Stomach smooth muscle (tissue), 2 donors: ENCODE data around the gene ZMYND10.
A peak's percentile ranks its signal among the peaks of the same experiment; 100 is the strongest.

Experiments
- H3K27ac ChIP-seq: one replicate; pipeline ENCODE4 v1.7.0; 2013; ENCODE audit warnings: mild to moderate bottlenecking, low read length, inconsistent platforms
- H3K27me3 ChIP-seq, 2 donors: one replicate each; pipeline ENCODE4 v1.7.0; 2013; ENCODE audit warnings: low read length in 2 of 2; ENCODE audit not compliant: insufficient read depth in 2 of 2, control insufficient read depth in 1 of 2
- H3K36me3 ChIP-seq, 2 donors: one replicate each; pipeline ENCODE4 v1.7.0; 2013; ENCODE audit warnings: low read length in 2 of 2; ENCODE audit not compliant: control insufficient read depth in 2 of 2, insufficient read depth in 2 of 2
- H3K4me1 ChIP-seq: one replicate; pipeline ENCODE4 v1.7.0; 2013; ENCODE audit warnings: low read length; ENCODE audit not compliant: control insufficient read depth, insufficient read depth
- H3K4me3 ChIP-seq, 2 donors: one replicate each; pipeline ENCODE4 v1.7.0; 2013; ENCODE audit warnings: low read length in 2 of 2
- H3K9ac ChIP-seq, 2 donors: one replicate each; pipeline ENCODE4 v1.7.0; 2013; ENCODE audit warnings: low read length in 2 of 2, mild to moderate bottlenecking in 1 of 2
- H3K9me3 ChIP-seq, 2 donors: one replicate each; pipeline ENCODE4 v1.7.0; 2013; ENCODE audit warnings: low read length in 2 of 2; ENCODE audit not compliant: control insufficient read depth in 2 of 2
- donor health status: healthy.
- donor health status: Pancreatic carcinoma.

Gene ZMYND10

DNA sequence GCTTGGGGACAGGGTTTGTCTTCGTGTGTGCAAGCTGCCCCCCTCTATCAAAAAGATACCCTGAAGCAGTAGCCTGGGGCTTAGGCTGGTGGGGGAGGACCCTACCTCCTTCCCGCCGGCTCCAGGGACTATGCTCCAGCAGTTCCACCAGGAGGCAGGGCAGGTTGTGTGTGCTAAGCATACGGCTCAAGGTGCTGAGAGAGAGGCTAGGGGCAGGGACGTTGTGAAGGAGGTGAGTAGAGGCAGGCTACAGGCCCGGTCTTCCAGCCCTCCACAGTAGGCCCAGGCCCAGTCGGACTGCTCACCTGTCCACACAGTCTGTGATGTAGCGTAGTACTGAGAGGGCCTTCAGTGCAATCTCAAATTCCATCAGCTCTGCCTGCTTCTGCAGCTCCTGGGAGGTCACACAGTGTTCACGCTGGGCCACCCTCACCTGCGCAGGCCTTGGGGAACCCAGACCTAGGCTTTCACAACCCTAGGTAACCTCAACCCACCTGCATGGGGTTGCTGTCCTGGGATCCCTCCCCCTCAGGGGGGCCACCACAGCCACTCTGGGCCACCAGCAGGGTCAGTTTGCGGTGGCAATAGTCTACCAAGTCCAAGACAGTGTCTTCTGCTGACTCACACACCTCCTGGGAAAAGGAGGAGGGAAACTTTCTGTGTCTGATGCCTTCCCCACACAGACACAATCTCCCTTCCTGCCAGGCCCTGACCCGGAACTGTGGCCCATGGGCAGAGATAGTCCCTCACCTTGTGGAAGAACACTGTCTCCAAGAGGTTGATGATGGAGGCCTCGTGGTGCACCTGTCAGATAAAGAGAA, 2.5 kb downstream of the ZMYND10 start:
- H3K4me1 ChIP-seq: peaks cover 37% of the 10 kb centered on the region
- H3K36me3 ChIP-seq: peaks cover 0 to 7% of the 10 kb centered on the region in 2 donors
- H3K27ac ChIP-seq: no peak overlapping the region
- H3K9ac ChIP-seq: no peak overlapping the region
- no peaks in the 10 kb centered on the region for H3K9me3 ChIP-seq
- H3K27me3 ChIP-seq: peaks cover 3 to 4% of the 10 kb centered on the region in 2 donors
- H3K4me3 ChIP-seq: no peak overlapping the region

- Histone ChIP-seq H3K4me3 (no peak overlapping the region), H3K27ac (no peak overlapping the region), H3K27me3 (peaks cover 3 to 4% of the 10 kb centered on the region in 2 donors), H3K36me3 (no peaks in the 10 kb centered on the region), H3K9me3 (no peaks in the 10 kb centered on the region), H3K4me1 (peaks cover 40% of the 10 kb centered on the region), H3K9ac (no peak overlapping the region)
Observed at GRCh38 chr3:50341996-50342650, 3.4 kb downstream of the ZMYND10 start.

DNA sequence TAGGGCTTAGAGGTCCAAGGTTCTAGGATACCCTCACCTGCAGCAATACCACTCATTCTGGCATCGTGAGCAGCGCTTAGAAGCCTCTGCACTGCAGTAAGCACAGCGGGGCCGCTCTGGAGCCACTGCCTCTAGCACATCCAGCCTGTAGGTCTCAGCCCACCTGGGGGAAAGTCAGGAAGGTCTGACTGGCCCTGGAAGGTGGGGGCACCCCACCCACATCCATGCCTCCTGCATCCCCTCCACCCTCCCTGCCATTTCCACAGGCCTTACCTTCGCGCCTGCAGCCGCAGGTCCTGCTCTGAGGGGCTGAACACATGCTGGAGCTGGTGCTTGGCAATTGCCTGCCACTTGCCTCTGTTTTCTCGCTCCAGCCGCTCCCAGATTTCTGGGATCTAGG, 4.0 kb downstream of the ZMYND10 start:
- peaks cover 3 to 4% of the 10 kb centered on the region in 2 donors for H3K27me3 ChIP-seq
- no peak overlapping the region for H3K27ac ChIP-seq
- H3K9me3 ChIP-seq: no peaks in the 10 kb centered on the region
- H3K4me3 ChIP-seq: peak overlapping the region; percentile 67 to 73
- peak overlapping the region in 1 of 2 donors; percentile 50 for H3K9ac ChIP-seq
- peaks cover 44% of the 10 kb centered on the region for H3K4me1 ChIP-seq
- H3K36me3 ChIP-seq: no peaks in the 10 kb centered on the region

- Histone ChIP-seq H3K4me1 (peaks cover 51% of the 10 kb centered on the region), H3K27me3 (peaks cover 3 to 4% of the 10 kb centered on the region in 2 donors), H3K36me3 (no peaks in the 10 kb centered on the region), H3K9me3 (no peaks in the 10 kb centered on the region), H3K27ac (peak within 1 kb of the TSS; percentile 31), H3K4me3 (peak within 1 kb of the TSS; percentile 67 to 73), H3K9ac (peak within 1 kb of the TSS; percentile 50 to 55)
Observed at GRCh38 chr3:50340448-50341329, 4.8 kb downstream of the ZMYND10 start, which contains the start of gene RASSF1. RASSF1 (minus strand) TSS chr3:50340836; CDS start chr3:50340805, 31 bp downstream.

- H3K4me3 ChIP-seq: peak overlapping the region; percentile 67 to 73
- H3K27me3 ChIP-seq: peaks cover 0 to 3% of the 10 kb centered on the region in 2 donors
- H3K36me3 ChIP-seq: no peaks in the 10 kb centered on the region
- H3K9ac ChIP-seq: peak overlapping the region; percentile 50 to 55
- peak overlapping the region; percentile 31 for H3K27ac ChIP-seq
- no peaks in the 10 kb centered on the region for H3K9me3 ChIP-seq
- H3K4me1 ChIP-seq: peaks cover 50% of the 10 kb centered on the region
Observed at GRCh38 chr3:50340147-50340447, 5.4 kb downstream of the ZMYND10 start.

- H3K36me3 ChIP-seq: no peaks in the 10 kb centered on the region
- no peaks in the 10 kb centered on the region for H3K27me3 ChIP-seq
- peaks cover 49% of the 10 kb centered on the region for H3K4me1 ChIP-seq
- H3K27ac ChIP-seq: peak overlapping the region; percentile 31
- H3K4me3 ChIP-seq: peak overlapping the region; percentile 67 to 73
- peak overlapping the region; percentile 50 to 55 for H3K9ac ChIP-seq
- no peaks in the 10 kb centered on the region for H3K9me3 ChIP-seq
Observed at GRCh38 chr3:50339485-50340146, 5.9 kb downstream of the ZMYND10 start.

GRCh38 chr3:50338965-50339364, 6.6 kb downstream of the ZMYND10 start:
- Histone ChIP-seq H3K9ac (peak overlapping the region in 1 of 2 donors; percentile 21), H3K36me3 (peaks cover 0 to 5% of the 10 kb centered on the region in 2 donors), H3K27me3 (no peaks in the 10 kb centered on the region), H3K4me1 (peaks cover 56% of the 10 kb centered on the region), H3K27ac (peak overlapping the region; percentile 89), H3K4me3 (peak overlapping the region in 1 of 2 donors; percentile 44), H3K9me3 (no peaks in the 10 kb centered on the region)

DNA sequence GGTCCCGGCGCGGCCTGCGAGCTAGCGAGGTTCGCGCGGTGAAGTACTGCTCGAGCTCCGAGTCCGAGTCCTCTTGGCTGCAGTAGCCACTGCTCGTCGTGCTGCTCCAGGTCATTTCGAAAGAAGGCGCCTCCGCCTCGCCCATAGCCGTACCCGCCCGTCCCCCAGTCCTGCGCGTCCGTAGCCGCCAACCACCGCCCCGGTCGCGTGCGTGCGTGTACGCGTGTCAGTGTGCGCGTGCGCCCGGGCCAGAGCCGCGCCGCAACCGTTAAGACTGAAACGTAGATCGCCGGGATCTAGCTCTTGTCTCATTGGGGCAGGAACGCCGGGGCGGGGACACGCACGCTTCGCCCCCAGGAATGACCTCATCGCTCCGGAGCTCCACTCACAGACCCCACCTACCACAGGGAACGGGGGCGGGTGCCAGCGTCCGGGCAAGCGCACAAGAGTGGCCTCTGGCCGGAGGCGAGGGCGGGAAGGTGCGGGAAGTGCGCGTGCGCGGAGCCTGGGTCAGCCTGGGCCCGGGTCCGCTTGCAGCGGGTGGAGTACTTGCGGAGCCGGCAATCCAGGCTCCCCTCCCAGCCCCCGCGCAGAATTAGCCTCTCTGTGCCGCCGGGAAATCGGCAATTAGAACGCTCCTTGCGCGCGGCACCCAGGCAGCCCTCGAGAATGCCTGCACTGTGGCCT, 8.2 kb downstream of the ZMYND10 start:
- H3K4me1 ChIP-seq: peaks cover 59% of the 10 kb centered on the region
- H3K4me3 ChIP-seq: peak overlapping the region; percentile 89
- H3K9ac ChIP-seq: peak overlapping the region; percentile 87 to 90
- peaks cover 3 to 6% of the 10 kb centered on the region in 2 donors for H3K36me3 ChIP-seq
- H3K27ac ChIP-seq: peak overlapping the region; percentile 89
- H3K27me3 ChIP-seq: no peaks in the 10 kb centered on the region
- no peaks in the 10 kb centered on the region for H3K9me3 ChIP-seq

DNA sequence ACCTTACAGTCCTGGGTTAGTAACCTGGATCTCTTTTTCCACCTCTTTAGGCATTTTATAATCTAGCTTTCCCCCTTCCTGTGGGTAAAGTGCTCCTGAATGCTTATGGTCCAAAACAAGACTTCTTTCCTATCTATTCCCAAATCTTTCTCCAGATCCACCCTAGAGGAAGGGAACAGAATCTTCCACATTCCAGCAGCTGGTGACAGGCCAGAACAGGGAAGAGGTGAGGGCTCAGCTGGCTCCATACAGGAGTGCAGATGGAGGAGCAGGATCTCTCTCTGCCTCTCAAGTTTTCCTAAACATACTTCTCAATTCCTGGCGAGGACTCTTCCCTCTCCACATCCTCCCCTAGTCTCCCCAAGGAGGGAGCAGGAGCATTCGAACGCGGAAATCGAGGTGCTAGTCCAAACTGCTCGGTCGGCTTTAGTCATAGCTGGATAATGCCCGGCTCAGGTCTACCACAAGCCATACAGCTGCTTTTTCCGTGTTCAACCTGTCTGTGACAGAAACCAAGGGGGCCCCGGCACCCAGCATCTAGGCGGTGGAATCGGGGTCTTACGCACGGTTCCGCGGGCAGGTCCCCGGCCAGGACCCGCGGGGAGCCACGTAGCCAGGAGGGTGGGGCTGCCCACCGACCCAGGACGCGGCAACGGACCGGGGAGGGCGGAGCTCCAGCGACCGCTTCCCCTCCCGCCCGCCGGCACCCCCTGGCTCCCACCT, 8.9 kb downstream of the ZMYND10 start:
- Histone ChIP-seq H3K9ac (peak overlapping the region; percentile 87 to 90), H3K27me3 (no peaks in the 10 kb centered on the region), H3K4me1 (peaks cover 58% of the 10 kb centered on the region), H3K36me3 (peaks cover 9 to 10% of the 10 kb centered on the region in 2 donors), H3K4me3 (peak overlapping the region; percentile 89), H3K27ac (peak overlapping the region; percentile 89), H3K9me3 (no peaks in the 10 kb centered on the region)
